GM18507 (cell line): ENCODE data around the gene KIF18A.

Experiments
- DNase-seq: peaks from one replicate; pipeline ENCODE4 v3.0.0; 2011; ENCODE audit warnings: low read depth; ENCODE audit not compliant: insufficient read length; ENCODE audit errors: extremely low spot score
- FAIRE-seq: peaks from 2 replicates; lab custom pipeline; 2011; peaks lifted over from hg19 to GRCh38; lab: Jason Lieb, UNC

The KIF18A gene

DNA sequence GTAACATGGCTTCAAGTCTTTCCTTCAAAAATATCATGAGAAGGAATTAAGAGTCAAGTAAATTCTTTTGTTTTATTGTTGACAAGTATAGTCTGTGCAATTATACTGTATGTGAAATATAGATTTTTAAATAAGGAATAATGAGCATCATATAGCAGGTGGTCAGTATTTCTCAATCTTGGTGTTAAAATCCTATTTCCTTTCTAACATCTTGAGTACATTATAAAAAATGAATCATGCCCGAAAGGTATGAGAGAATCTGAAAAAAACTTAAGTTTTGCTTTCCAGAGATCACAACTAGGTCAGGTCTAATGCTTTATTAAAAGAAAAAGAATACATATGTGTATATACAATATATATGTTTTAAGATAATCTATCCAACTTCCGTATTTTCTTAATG lies 53.1 kb downstream of the KIF18A start:
- DNase-seq: no peak

GRCh38 chr11:28049338-28050216 lies 58.4 kb downstream of the KIF18A start:
- DNase-seq: no peak
- no peak for FAIRE-seq

More for the DNA sequence above, 53.1 kb downstream of the KIF18A start:
- no peak for FAIRE-seq

- no peak for DNase-seq
- no peak for FAIRE-seq
Observed at GRCh38 chr11:28048812-28049211, 59.1 kb downstream of the KIF18A start.

DNA sequence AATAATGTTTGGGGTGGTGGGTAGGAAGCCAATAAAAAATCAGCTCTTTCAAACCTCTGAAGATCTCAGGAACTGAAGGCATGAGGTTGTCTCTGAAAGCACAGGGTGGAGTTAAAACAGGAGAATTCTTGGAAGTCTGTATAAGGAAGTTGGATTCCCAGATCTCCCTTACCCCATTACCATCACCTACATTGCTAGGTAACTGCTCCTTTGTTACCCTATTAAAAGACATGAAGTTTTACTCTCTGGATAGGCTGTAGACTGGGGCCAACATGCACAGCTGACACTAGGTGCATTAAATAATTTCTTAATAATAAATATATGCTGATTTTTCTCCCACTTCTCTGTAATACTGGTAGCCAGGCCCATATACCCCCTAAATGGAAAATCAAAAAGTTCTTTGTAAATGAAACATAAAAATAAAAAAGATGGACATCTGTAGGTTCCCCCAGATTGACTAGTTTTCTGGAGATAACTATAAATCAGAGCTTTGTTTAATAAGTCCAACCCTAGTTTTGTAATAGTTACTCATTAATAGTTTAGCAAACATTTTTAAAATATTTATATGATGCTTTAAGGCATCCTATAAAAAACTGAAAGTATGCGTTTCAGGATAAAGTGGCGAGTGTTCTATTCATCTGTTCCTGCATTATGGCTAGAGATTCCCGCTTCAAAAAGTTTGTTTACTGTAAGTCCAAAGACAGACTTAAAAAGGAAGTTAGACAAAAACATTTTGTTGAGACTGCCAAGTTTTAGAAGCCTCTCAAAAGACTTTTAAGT lies 63.8 kb downstream of the KIF18A start:
- FAIRE-seq: no peak
- no peak for DNase-seq

GRCh38 chr11:28040384-28040783 lies 67.6 kb downstream of the KIF18A start:
- no peak for DNase-seq

GRCh38 chr11:28038775-28039174 lies 69.2 kb downstream of the KIF18A start:
- FAIRE-seq (no peak), DNase-seq (no peak)

More at GRCh38 chr11:28040384-28040783, 67.6 kb downstream of the KIF18A start:
- FAIRE-seq: no peak

- no peak for DNase-seq
- no peak for FAIRE-seq
Observed at GRCh38 chr11:28026634-28027290, 81.2 kb downstream of the KIF18A start.

- FAIRE-seq (no peak), DNase-seq (no peak)
Observed at GRCh38 chr11:28017816-28018215, 90.1 kb downstream of the KIF18A start.

DNA sequence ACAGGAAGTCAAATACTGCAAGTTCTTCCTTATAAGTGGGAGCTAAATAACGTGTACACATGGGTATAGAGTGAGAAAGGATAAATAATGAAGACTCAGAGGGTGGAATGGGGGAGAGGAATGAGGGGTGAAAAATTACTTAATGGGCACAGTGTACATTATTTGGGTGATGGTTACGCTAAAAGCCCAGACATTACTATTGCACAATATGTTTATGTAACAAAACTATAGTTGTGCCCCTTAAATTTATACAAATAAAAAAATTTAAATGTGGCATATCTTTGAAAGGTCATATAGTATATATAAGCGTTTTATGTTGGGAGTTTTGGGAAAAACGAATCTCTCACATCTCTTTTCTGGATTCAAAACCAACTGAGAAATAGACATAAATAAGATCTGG lies 96.1 kb downstream of the KIF18A start:
- DNase-seq: no peak
- FAIRE-seq: no peak

GRCh38 chr11:28009996-28010395 lies 98.0 kb downstream of the KIF18A start:
- no peak for DNase-seq
- FAIRE-seq: no peak

- FAIRE-seq (no peak), DNase-seq (no peak)
Observed at GRCh38 chr11:28009388-28009787, 98.6 kb downstream of the KIF18A start.

DNA sequence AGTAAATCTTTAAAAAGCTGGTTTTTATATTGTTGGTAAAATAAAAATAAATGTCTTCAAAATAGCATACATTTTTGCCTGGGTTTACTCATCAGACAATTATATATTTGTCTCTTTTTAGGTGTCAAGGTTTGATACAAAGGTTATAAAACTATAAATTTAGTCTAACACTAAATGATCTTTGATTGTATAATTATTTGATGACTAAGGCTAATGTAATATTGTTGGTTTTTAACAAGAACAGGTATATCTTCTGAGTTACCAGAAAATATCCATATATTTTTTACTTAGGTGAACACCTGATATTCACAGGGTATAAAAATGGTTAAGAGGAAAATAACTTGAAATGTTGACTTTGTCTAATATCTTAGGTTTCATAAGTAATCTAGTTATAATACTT lies 104.3 kb downstream of the KIF18A start:
- FAIRE-seq (no peak), DNase-seq (no peak)

DNA sequence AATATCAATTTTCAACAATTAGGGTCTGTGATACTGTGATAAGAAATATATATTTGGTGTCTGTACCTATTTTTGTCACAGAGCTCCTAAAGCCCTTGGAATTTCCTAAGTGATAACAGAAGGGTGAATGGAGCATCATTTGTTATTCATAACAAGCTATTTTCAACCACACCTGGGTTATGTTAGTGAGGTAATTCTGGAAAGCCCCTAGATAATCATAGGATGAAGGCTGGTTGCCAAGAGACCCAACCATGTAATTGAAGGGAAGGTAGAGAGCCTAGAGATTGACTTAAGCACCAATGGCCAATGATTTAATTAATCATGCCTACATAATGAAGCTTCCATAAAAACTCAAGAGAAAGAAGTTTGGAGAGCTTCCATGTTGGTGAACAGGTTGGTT lies 109.4 kb downstream of the KIF18A start:
- FAIRE-seq: no peak
- DNase-seq: no peak

DNA sequence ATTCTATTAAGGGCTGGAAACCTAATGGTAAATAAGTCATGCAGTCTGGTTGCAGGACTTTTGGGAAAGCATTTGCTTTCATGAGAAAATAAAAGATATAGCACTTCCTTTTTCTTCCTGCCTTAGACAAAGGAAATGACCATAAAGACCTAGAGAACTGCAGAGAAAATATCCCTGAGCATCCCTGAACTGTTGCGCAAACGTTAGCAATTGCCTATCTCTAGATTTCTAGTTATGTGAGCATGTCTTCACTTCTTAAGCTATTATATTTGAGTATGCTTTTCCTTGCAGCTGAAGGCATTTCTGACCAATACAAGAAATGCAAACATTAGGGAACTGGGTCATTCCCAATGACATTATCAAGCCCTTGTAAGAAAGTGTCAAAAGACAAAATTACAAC lies 110.6 kb downstream of the KIF18A start:
- FAIRE-seq: no peak
- no peak for DNase-seq

GRCh38 chr11:27996066-27996465 lies 111.9 kb downstream of the KIF18A start:
- FAIRE-seq (no peak), DNase-seq (no peak)

DNA sequence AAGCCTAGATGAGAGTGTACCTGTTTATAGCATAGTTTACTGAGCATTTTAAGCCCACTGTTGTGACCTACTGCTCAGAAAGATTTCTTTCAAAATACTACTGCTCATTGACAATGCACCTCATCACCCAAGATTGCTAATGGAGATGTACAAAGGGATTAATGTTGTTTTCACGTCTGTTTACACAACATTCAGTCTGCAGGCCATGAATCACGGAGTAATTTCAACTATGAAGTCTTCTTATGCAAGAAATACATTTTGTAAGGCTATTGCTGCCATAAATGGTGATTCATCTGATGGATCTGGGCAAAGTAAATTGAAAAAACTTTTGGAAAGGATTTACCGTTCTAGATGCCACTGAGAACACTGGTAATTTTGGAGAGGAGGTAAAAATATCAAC lies 112.9 kb downstream of the KIF18A start:
- DNase-seq (no peak), FAIRE-seq (no peak)

DNA sequence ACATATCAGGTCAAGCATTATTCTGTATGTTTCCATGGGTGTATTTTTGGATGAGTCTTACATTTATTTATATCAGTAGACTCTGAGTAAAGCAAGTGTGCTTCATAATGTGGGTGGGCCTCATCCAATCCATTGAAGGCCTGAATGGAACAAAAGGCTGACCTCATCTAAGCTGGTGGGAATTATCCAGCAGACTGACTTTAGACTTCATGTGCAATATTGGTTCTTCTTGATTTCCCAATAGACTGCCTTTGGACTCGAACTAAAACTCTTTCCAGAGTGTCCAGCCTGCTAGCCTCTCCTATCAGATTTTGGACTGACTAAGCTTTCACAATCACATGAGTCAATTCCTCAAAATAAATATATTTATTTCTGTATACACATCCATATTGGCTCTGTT lies 116.2 kb downstream of the KIF18A start:
- DNase-seq: no peak
- FAIRE-seq: no peak

DNA sequence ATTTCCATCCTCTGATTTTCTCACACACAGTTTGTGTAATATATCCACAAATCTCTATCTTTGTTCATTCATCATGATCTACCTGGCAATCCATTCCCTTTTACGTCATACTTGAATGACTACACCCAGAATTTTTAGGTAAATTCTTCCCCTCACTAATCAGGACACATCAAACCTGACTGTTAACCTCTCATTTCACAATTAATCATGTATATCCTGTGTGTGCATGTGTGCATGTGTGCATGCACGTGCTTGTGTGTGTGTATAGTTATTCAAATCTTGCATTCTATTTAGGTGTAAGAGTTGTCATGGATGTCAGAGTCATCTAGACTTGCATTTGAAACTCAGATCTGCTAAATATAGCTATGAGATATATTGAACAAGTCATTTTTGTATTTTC lies 130.4 kb downstream of the KIF18A start:
- FAIRE-seq (no peak), DNase-seq (no peak)

DNA sequence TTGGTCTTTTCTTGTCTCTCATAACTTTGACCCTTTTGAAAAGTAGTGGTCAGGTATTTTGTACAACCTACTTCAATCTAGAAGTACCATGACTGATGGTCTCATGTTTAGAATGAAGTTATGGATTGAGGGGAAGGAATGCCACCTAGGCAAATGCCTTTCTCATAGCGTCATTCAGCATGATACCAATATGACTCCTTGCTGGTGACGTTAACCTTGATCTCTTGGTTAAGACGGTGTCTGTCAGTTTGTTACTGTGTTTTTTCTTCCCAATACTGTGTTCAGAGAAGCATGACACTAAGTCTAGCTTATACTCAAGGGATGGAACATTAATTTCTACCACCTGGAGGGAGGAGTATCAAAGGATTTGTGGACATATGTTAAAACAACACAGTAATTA lies 130.9 kb downstream of the KIF18A start:
- DNase-seq: no peak
- FAIRE-seq: no peak

GRCh38 chr11:27976262-27976661 lies 131.7 kb downstream of the KIF18A start:
- no peak for DNase-seq
- no peak for FAIRE-seq
